Calu3 (cell line): ENCODE results near the gene CHL1. TPM values are rescaled to one million over a fixed set of nuclear protein-coding genes. Genes with fewer than 3 reads are reported as not detected.

ENCODE experiments used
- BruUV-seq: library from RNA; stranded (reverse); fragments of 400-500 nt; replicated peaks from 2 replicates; lab custom pipeline; 2021; lab: Mats Ljungman, UMichigan
- CTCF ChIA-PET: fragments of 300-600 bp; sonication (Branson Sonifier 250); formaldehyde crosslinking; loops from one replicate; lab custom pipeline; 2022; ENCODE audit warnings: antibody characterized with exemption; lab: Charles Lee
- DNase-seq: peaks from one replicate; pipeline ENCODE4 v3.0.0; 2022
- H3K27ac Mint-ChIP-seq: one replicate; pipeline ENCODE4 v1.8.0; 2022; ENCODE audit warnings: mixed read lengths; ENCODE audit not compliant: unreplicated experiment
- H3K27me3 Mint-ChIP-seq: one replicate; pipeline ENCODE4 v1.8.0; 2022; ENCODE audit warnings: mixed read lengths; ENCODE audit not compliant: unreplicated experiment
- H3K36me3 Mint-ChIP-seq: one replicate; pipeline ENCODE4 v1.8.0; 2022; ENCODE audit warnings: mild to moderate bottlenecking, moderate library complexity, mixed read lengths; ENCODE audit not compliant: insufficient read depth, unreplicated experiment
- H3K4me1 Mint-ChIP-seq: one replicate; pipeline ENCODE4 v1.8.0; 2022; ENCODE audit warnings: mild to moderate bottlenecking, low read depth, mixed read lengths; ENCODE audit not compliant: unreplicated experiment
- H3K4me3 Mint-ChIP-seq: one replicate; pipeline ENCODE4 v1.8.0; 2022; ENCODE audit warnings: mild to moderate bottlenecking, low read depth, moderate library complexity, mixed read lengths; ENCODE audit not compliant: unreplicated experiment
- H3K9me3 Mint-ChIP-seq: one replicate; pipeline ENCODE4 v1.8.0; 2022; ENCODE audit warnings: low read depth, mixed read lengths; ENCODE audit not compliant: unreplicated experiment
- intact Hi-C: fragments of 100-400 bp; cut with micrococcal nuclease; formaldehyde crosslinking; loops from one replicate; pipeline ENCODE4 v1.10.0; 2022; ENCODE audit not compliant: unreplicated experiment
- total RNA-seq: library from RNA; stranded (reverse); gene quantifications from 2 replicates; pipeline ENCODE4 v1.2.3, GENCODE V29; 2022
- TF ChIP-seq, protein P1 (sequence below): fragments of 200-600 bp; IDR thresholded peaks from one replicate; pipeline ENCODE4 v1.8.0; 2022; ENCODE audit warnings: antibody characterized with exemption; ENCODE audit not compliant: unreplicated experiment

Gene CHL1
- total RNA-seq, 1 experiment from 2014 or later: 0.73 TPM

DNA sequence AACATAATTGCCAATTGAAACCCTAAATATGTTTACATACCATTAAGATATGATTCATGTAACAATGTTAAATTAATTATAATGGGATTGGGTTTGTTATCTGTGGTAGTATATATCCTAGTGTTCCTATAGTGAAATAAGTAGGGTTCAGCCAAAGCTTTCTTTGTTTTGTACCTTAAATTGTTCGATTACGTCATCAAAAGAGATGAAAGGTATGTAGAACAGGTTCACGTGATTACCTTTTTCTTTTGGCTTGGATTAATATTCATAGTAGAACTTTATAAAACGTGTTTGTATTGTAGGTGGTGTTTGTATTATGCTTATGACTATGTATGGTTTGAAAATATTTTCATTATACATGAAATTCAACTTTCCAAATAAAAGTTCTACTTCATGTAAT is 212.4 kb downstream of the CHL1 start:
- TF ChIP-seq, protein P1, sequence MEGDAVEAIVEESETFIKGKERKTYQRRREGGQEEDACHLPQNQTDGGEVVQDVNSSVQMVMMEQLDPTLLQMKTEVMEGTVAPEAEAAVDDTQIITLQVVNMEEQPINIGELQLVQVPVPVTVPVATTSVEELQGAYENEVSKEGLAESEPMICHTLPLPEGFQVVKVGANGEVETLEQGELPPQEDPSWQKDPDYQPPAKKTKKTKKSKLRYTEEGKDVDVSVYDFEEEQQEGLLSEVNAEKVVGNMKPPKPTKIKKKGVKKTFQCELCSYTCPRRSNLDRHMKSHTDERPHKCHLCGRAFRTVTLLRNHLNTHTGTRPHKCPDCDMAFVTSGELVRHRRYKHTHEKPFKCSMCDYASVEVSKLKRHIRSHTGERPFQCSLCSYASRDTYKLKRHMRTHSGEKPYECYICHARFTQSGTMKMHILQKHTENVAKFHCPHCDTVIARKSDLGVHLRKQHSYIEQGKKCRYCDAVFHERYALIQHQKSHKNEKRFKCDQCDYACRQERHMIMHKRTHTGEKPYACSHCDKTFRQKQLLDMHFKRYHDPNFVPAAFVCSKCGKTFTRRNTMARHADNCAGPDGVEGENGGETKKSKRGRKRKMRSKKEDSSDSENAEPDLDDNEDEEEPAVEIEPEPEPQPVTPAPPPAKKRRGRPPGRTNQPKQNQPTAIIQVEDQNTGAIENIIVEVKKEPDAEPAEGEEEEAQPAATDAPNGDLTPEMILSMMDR: no peak
- Mint-ChIP-seq H3K4me1 (no peaks in the 10 kb centered on the region), H3K4me3 (no peak overlapping the region), H3K27ac (no peak overlapping the region), H3K27me3 (no peaks in the 10 kb centered on the region), H3K9me3 (no peaks in the 10 kb centered on the region), H3K36me3 (no peaks in the 10 kb centered on the region)
- CTCF ChIA-PET: no interaction called here
- no peak for DNase-seq
- no TSS peak for BruUV-seq
- intact Hi-C loops: no loop called here

DNA sequence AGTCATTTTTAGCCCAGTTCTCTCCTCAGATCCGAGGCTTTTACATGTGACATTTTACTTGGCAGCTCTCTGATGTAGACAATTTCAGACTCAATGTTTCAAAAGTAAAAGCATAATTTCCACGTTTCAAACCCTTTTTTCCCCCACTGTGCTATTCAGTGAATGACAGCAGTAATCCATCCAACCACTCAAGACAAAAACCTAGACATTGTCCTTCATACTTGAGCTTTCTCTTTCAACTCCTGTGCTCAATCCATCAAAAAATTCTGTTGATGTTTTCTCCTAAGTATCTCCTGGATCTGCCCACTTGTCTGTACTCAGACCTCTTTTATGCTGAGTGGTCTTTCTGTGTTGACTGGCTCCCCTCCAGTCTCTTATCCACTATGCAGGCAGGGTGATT is 214.7 kb downstream of the CHL1 start:
- TF ChIP-seq, protein P1: no peak
- Mint-ChIP-seq H3K4me3 (no peak overlapping the region), H3K36me3 (no peaks in the 10 kb centered on the region), H3K4me1 (no peaks in the 10 kb centered on the region), H3K27me3 (no peaks in the 10 kb centered on the region), H3K27ac (no peak overlapping the region), H3K9me3 (no peaks in the 10 kb centered on the region)
- no peak for DNase-seq
- CTCF ChIA-PET: no interaction called here
- intact Hi-C loops: loop anchor here (5.0 kb wide), 1 partner anchor 221 kb away; no protein-coding TSS in a partner anchor
- BruUV-seq: no TSS peak

DNA sequence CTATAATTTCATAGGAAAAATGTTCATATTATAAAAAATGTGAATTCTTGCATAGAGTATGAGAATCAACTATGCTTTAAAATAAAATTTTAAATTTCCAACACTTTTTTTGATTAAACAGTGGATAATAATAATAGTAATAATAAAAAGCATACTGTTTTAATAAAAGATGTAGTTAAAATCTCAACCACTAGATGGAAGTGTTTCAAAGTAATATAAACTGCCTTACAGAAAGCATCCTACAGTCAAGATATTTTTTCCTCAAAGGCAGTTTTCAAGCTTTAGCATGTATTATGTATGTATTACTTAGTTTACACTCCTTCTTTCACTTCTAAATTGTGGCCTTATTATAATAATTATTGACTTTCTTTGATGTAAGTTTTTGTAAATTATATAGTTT is 217.5 kb downstream of the CHL1 start:
- CTCF ChIA-PET: interaction anchor here (0.6 to 1.0 kb wide), 2 partner anchors 114 to 220 kb away, joined by 3 to 4 read pairs; no protein-coding TSS in a partner anchor

DNA sequence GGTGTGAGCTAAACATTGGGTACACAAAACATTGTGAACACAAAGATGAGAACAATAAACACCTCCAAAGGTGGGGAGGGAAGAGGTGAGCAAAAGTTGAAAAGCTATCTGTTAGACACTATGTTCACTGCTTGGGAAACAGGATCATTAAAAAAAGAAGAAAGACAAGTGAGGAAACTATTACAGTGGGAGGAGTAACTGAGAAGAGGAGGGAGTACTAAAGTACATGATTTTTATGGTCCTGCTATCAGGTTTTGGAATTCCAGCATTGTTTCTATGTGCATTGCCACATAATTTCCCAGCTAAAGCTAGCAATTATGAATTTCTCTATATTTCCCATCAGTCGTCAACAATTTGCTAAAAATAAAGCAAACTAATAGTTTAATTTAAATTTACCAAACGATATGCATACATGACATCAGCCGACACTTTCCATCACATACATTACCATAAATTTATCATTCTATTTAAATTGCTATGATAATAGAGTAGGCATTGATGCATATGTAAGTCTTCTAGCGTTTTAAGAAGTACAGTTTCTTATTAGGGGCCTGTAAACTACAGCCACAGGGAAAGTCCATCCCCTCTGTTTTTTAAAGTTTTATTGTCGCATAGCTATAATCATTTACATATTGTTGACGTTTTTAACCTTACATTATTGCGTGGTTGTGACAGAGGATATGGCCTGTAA is 221.8 kb downstream of the CHL1 start:
- BruUV-seq: no TSS peak
- peaks cover 8% of the 10 kb centered on the region for H3K4me1 Mint-ChIP-seq
- CTCF ChIA-PET: interaction anchor here (0.6 kb wide), 1 partner anchor 389 kb away, joined by 5 read pairs; no protein-coding TSS in a partner anchor
- H3K4me3 Mint-ChIP-seq: no peak overlapping the region
- intact Hi-C loops: no loop called here
- DNase-seq: no peak
- H3K27ac Mint-ChIP-seq: no peak overlapping the region
- TF ChIP-seq, protein P1: no peak
- no peaks in the 10 kb centered on the region for H3K36me3 Mint-ChIP-seq
- H3K27me3 Mint-ChIP-seq: no peaks in the 10 kb centered on the region
- H3K9me3 Mint-ChIP-seq: no peaks in the 10 kb centered on the region

More for the DNA sequence above, 217.5 kb downstream of the CHL1 start:
- Mint-ChIP-seq H3K9me3 (no peaks in the 10 kb centered on the region), H3K27ac (no peak overlapping the region), H3K36me3 (no peaks in the 10 kb centered on the region), H3K27me3 (no peaks in the 10 kb centered on the region), H3K4me3 (no peak overlapping the region), H3K4me1 (no peaks in the 10 kb centered on the region)
- intact Hi-C loops: loop anchor here (5.0 kb wide), 1 partner anchor 218 kb away; no protein-coding TSS in a partner anchor
- no peak for DNase-seq
- no TSS peak for BruUV-seq
- TF ChIP-seq, protein P1: peak; percentile 16
